Left renal cortex interstitium (tissue), 4 donors: Measurements from ENCODE around the gene TLE4. TPM values are rescaled to one million over a fixed set of nuclear protein-coding genes. Genes with fewer than 3 reads are reported as not detected.

Experiments
- DNase-seq, 4 donors: peaks; one replicate each; pipeline ENCODE4 v3.0.0-alpha.2; 2013; ENCODE audit warnings: low read depth in 4 of 4, low spot score in 2 of 4, missing footprints in 1 of 4
- polyA plus RNA-seq, 4 donors: library from polyadenylated mRNA; unstranded; fragments of 120-200 nt; gene quantifications; one replicate each; pipeline ENCODE4 v1.2.1, GENCODE V29; 2013; ENCODE audit not compliant: insufficient read length in 4 of 4

TLE4 gene
- polyA plus RNA-seq, 4 donors, result 62.1 to 80.5 (median 73.1) TPM

DNA sequence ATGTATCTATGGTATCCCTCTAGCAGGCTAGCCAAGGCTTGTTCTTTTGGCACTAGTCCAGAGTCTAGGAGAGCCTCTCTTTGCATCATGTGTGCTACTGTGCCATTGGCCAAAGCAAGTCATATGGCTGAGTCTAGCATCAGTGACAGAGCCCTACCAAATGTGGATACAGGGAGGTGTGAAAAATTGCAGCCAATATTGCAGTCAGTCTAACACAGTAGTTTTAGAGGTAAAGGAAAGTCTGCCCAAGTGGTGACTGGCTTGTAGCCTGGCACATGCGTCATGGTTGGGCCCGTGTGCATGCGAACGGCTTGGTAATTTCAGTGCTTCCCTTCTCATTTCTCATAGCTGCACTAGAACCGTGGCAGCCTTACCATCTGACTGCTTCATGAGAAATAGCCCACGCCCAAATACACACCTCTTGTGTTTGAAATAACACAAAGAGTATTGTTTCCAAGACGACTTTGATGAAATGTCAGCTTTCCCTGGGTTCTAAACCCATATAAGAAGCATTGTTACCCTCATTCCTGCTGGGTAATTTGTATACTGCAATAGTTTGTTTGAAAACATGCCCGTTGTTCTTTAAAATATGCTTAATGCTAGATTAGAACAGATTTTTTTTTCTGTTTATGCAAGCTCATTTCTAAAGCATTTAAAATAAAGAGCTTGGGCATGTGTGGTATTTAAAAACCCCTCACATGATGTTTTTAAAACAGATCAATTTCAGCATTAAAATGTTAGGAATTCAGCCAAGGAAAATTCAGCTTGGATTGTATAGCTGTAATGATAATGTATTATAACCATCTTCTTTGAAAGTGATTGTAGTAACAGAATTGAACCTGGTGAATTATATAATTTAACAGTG, 113.2 kb downstream of the TLE4 start:
- no peak for DNase-seq

DNA sequence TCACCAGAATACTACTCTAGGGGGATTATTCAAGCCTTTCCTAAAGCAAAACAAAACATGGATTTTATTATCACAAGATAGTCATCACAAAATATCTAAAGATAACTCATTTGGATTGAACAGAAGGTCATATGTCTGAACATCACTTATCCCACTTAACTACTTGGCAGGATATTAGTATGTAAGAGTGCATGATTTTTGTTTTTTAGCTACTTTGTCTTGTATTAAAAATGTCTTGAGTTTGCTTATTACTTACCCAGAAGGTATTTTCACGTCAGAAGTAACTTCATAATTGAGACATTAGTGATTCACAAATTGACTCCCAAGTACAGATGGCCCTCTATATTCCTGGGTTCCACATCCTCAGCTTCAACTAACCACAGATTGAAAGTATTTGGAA, 113.8 kb downstream of the TLE4 start:
- DNase-seq, result no peak

DNA sequence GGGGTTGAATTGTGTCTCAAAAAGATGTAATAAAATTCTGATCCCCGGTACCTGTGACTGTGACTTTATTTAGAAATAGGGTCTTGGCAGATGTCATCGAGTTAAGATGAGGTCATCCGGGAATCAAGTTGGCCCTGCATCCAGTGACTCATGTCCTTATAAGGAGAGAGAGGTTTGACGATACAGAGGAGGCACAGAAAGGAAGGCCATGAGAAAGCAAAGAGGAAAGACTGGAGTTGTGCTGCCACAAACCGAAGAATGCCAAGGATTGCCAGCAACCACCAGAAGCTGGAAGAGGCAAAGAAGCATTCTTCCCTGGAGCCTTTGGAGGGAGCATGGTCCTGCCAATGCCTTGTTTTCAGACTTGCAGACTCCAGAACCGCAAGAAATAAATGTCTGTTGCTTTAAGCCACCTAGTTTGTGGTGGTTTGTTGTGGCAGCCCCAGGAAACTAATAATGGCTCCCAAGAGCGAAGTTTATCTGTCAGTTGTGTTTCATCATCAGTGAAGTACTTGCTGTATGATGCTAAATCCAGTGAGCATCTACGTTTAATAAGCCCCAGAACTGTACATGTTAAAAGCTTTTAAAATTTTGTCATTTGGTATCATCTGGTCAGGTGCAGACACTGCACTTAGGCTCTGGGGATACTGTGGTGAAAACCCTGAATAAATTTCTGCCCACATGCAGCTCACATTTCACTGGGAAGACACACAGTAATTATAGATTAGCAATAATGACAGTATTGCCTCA, 114.8 kb downstream of the TLE4 start:
- DNase-seq, result no peak

DNA sequence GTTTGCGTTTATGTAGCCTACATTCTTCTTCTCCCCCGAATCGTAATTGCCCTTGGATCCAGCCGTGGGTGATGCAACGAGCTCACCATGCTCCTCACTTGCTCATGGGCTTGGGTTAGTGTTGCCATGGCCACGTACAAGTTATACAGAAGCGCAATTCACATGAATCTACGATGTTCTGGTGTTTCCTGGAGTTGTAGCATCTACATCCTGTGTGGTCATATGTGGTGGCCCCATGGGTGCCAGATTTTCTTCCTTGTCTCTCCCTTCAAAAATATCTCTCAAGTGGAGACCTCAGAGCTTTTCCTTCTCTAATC, 115.3 kb downstream of the TLE4 start:
- DNase-seq, result no peak

DNA sequence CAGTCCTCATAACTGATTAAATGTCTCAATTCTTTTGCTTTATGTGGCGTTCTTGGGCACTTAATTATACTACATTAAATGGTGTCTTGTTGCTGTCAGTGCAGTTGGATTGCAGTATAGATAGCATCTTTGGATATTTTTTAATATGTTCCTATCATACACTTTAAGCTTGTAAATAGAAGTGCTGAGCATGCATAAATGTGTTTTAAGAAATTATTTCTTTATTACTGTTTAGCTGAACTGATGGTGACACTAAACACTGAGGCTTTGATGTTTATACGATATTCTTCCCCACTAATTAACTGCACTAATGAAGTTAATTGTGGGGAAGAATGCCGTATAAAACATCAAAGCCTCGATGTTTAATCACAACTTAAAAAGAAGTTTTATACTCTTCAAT, 116.6 kb downstream of the TLE4 start:
- no peak for DNase-seq

- no peak for DNase-seq
These were observed 117.8 kb downstream of the TLE4 start for GRCh38 chr9:79689576-79689975.

GRCh38 chr9:79691496-79691895, 119.7 kb downstream of the TLE4 start:
- DNase-seq, result no peak

DNA sequence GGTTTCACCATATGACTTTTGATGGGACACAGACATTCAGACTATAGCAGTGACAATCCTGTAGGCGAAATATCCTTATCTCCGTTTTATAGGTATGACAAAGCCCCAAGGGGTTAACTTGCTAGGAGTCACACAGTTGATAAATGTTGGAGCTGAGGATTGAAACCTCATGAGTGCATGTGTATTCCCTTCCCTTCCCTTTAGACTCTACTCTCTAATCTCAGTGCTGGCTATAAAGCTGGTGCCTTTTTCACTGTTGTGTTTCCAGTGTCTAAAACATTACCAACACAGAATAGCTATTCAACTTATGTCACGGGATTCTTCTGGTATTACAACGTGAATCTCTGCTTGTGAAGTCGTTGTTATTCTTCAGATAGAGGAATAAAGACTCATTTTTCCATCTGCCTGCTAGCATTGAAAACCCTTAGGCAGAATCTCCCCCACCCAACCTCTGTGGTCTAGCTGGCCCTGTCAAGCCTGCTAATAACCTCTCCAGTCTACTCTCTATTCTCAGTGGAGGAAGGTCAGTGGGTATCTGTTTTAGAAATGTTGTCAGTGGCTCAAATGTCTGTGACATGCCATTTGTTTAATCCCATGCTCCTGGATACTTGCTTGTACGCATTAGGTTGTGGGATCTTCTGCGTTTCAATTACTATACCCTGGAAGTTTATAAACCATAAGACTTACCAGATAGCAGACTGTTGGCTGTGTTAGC, 121.2 kb downstream of the TLE4 start:
- no peak for DNase-seq

GRCh38 chr9:79693750-79694149, 122.0 kb downstream of the TLE4 start:
- no peak for DNase-seq

- DNase-seq, result no peak
These were observed 122.4 kb downstream of the TLE4 start for GRCh38 chr9:79694208-79694607.

- no peak for DNase-seq
These were observed 123.1 kb downstream of the TLE4 start for GRCh38 chr9:79694676-79695400.

GRCh38 chr9:79695531-79696175, 123.9 kb downstream of the TLE4 start:
- DNase-seq, result no peak

DNA sequence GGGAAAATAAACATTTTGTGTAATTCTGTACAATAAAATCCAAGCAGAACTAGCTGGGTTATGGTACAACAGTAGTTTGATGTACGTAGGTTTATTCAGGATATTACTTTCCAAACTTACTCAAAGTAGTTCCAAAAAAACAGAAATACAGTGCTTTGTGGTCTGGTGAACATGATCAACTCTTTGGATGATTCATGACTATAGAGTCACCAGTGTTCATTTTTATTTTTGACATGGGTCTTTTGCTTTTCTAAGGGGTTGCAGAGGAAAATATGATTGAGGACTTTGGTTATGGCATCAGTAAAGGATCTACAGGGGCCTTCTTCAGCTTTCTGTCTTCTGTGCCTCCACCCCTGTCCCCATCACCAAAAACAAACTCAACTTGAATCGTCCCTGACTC, 127.2 kb downstream of the TLE4 start:
- no peak for DNase-seq

DNA sequence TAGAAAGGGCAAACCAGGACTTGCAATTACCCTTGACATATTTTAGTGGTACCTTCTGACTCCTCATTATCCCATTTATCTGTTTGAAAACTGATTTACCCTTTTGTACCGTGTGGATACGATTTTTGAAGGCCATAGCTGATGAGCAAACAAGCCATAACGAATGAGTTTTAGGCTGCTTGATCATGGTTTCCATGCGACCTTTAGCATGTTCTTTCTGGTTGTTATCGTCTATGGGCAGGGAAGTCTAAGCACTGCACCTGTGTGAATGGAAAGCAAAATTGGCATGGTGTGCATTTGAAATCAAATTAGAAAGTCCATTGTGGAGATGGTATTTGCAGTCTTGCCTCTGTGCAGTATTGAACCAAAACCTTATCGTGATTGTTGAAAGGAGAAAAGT, 127.7 kb downstream of the TLE4 start:
- no peak for DNase-seq

GRCh38 chr9:79700607-79701360, 129.0 kb downstream of the TLE4 start:
- no peak for DNase-seq

DNA sequence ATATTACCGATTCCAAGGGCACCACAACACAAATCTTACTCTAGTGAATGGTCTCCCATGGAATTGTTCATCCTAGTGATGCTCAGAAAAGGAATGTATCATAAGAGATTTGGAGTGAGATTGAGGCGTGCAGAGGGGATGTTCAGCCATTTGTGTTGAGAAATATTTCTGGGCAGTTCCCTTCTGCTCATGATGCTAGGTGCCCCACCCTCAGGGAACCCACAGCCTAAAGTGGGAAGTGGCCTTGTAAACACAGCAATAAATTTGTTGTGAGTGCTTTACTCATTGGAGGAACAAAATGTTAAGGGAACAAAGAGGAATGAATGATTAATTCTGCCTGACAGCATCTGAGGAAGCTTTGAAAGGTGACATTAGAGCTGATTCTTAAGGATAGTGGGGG, 129.9 kb downstream of the TLE4 start:
- DNase-seq, result no peak

- no peak for DNase-seq
These were observed 133.9 kb downstream of the TLE4 start for GRCh38 chr9:79705704-79706103.

DNA sequence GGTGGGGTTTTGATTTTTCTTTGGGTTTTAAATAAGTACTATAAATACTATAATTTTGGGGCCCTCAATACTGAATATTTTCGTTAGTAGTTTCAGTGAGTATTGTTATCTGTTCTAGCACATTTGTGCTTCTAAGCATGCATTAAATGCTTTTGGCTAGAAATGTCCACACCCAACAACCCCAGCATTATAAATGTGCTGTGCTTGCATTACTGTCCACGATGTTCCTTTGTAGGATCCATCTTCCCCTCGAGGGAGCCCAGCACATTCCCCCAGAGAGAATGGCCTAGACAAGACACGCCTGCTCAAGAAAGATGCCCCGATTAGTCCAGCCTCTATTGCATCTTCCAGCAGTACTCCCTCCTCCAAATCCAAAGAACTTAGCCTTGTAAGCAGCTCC, 134.7 kb downstream of the TLE4 start:
- no peak for DNase-seq

GRCh38 chr9:79707589-79707988, 135.8 kb downstream of the TLE4 start:
- DNase-seq, result no peak

- no peak for DNase-seq
These were observed 136.8 kb downstream of the TLE4 start for GRCh38 chr9:79708541-79708940.
